Measurements from ENCODE around the gene PDZRN3. TPM values are rescaled to one million over a fixed set of nuclear protein-coding genes. Genes with fewer than 3 reads are reported as not detected.
A peak's percentile ranks its signal among the peaks of the same experiment; 100 is the strongest.

Gene PDZRN3
- total RNA-seq, 1 experiment from 2014 or later, result 0.55 TPM

DNA sequence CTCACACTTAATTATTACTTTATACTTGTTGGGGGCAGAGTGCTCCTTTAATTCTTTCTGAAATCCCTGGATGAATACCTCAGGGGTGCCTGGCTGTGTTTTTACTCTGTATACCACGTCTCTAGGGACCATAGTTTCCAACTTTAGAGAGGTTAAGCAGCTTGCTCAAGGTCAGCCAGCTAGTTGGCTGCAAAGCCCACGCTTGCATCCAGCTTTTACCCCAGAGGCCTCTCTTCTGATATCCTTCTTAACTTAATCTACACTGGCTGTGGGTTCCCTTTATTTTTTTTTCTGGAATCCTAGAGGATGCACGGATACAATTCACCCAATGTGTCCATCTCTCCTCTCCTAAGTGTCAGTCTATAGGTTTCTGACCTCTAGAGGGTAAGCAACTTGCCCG, 1.4 kb downstream of the PDZRN3 start:
- DNase-seq (ENCODE audit: low read depth), result no peak

DNA sequence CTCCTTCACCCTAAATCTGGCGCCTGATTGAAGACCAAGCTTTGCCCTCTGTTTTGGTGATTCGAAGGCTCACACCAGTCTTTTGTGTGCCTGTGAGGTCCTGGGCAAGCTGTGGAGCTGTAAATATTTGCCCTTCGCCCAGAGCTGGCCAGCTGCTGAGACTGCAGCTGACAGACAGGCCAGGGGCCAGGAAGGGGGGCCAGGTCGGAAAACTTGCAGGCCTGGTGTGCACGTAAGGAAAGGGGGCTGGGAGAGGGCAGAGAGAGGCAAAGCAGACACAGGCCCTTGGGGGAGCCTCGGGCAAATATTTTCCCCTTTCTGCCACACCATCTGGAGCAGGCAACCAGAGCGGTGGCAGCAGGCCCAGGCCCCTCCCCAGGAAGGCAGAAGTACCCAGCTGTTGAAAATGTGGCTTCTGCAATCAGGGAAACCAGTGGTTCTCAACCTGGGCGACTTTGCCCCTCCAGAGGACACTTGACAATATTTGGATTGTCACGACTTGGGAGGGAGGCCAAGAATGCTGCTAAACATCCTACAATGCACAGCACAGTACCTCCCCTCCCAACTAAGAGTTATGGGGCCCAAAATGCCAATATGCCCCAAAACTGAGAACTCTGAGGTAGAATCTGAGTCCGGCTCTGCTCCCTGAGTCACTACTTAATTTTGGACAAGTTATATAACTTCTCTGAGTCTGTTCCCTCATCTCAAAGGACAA, 2.5 kb downstream of the PDZRN3 start:
- DNase-seq (ENCODE audit: low read depth), result no peak

GRCh38 chr3:73621388-73621787, 3.4 kb downstream of the PDZRN3 start:
- DNase-seq (ENCODE audit: low read depth), result no peak

- DNase-seq (ENCODE audit: low read depth), result no peak
Observed at GRCh38 chr3:73618461-73618860, 6.3 kb downstream of the PDZRN3 start.

DNA sequence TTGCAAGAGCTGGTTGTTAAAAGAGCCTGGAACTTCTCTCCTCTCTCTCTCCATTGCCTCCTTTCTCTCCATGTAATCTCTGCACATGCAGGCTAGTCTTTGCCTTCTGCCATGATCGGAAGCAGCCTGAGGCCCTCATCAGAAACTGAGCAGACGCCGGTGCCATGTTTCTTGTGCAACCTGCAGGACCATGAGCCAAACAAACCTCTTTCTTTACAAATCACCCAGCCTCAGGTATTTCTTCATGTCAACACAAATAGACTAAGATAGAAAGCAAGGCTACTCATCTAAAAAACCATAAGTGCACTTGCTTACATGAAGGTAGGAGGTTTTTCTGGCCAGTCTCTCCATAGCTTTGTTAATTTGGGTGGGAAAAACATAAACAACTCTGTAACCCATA, 8.7 kb downstream of the PDZRN3 start:
- no peak for DNase-seq (ENCODE audit: low read depth)

DNA sequence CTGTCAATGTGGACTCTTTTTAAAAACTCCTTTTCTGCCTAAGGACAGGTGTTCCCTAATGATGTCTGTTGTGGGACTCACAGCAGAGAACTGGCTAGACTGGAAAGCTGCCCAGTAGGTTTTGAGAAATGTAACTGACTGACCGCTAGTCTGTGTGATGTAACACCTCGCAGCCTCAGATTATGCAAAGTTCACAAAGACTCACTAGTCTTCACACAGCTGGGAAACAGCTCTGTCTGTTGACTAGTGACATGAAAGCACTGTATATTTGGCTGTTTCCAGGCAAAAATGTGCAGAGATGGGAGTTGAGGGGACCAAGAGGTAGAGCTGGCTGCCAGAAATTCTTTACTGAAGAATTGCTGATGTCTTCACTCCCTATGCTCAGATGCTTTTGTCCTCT, 10.3 kb downstream of the PDZRN3 start:
- no peak for DNase-seq (ENCODE audit: low read depth)

DNA sequence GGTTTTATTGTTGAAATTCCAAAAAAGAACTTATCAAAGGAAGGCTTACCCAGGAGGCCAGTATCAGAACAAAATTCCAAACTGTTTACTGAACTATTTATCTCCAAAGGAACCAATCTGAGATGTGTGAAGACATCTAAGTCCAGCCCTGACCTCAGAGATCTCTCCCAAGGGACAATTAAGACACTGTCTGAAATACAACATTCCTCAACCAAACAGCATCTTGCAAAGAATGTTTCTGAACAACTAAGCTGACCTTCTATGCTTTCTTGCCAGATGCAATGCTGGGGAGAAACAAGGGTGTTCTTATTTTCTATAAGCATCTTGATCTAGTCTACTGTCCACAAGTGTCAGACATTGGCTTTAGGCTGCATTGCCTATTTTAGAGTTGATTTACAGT, 13.6 kb downstream of the PDZRN3 start:
- DNase-seq (ENCODE audit: low read depth), result no peak

DNA sequence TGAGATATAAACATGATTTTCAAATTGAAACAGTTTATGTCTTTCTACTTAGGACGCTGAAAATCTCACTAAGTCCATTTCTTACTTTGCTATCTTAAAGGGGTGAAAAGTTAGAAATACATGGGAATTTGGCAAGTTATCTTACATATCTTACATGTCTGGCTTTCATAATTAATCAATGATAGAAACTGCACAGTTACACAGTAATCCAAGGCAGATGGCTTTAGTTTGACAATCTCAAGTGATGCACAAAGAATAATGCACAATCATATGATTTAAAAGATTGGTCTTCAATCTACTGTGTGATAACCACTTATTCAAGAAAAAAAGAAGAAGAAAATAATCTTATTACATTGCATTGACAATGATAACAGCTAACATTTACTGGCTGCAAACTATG, 14.2 kb downstream of the PDZRN3 start:
- no peak for DNase-seq (ENCODE audit: low read depth)

- no peak for DNase-seq (ENCODE audit: low read depth)
Observed at GRCh38 chr3:73609655-73610054, 15.1 kb downstream of the PDZRN3 start.

DNA sequence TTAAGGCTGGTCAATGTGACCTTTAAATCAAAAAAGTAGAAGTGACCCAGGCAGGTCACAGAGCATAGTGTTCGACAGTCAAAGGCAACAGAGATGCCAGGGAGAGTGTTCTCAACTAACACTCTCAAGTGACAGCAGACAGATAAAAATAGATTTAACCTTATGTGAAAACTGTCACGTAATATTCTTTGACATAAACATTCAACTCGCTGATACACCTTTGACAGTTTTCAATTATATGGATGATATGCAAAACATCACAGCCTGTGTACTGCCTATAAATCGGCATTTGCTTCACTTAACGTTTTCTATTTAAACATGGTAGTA, 15.5 kb downstream of the PDZRN3 start:
- no peak for DNase-seq (ENCODE audit: low read depth)

DNA sequence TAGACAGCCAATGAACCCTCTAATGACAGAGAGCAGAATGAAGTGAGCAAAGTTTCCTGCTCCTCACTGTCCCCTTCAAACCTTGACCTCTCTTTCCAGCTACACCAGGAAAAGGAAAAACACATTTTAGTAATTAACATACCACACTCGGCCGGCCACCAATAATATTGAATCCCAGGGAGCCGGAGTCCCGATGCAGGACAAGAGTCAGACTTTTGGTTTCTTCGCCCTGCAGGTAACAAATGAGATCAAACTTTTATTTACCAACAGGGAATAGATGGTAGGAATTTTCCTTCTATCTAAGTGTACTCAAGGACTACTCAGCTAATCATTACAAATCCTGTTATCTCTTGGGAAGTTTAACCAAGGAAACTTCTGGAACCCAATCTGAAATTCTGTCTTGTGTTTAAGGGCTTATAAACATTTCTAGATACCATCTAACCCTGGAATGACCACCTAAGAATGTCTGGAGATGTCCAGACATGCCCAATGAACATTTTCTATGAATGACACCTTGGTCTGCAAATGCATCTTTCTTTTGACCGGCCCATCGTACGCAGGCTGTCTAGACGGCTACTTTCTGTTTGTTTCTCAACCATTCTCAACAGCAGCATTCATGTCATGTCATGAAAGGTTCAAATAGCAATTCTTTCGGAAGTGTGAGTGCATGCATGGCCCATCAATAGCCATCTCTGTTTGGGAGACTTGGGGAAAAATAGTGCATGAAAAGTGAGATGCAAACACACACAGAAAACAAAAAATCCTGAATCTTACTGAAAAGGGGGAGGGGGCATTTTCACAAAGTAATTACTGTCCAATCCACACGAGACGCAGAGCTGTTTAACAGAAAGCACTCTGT, 16.1 kb downstream of the PDZRN3 start:
- no peak for DNase-seq (ENCODE audit: low read depth)

DNA sequence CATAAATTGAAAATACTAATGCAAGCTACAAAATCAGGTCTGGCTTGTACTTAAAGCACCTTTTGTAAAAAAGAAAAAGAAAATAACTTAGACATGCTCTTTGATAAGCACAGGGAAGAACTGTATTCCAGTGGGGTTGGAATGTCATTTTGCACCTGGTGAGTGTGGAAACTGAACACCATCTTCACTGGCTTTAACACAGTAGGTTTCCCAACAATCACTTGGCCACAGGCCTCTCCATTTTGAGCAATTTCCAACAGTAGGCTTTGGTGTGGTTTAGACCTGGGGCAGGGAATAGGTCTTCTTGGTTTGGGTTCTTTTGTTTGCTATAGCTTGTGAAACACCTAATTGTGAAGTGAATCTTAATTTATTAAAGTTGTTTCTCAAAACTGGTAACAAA, 18.9 kb downstream of the PDZRN3 start:
- no peak for DNase-seq (ENCODE audit: low read depth)

DNA sequence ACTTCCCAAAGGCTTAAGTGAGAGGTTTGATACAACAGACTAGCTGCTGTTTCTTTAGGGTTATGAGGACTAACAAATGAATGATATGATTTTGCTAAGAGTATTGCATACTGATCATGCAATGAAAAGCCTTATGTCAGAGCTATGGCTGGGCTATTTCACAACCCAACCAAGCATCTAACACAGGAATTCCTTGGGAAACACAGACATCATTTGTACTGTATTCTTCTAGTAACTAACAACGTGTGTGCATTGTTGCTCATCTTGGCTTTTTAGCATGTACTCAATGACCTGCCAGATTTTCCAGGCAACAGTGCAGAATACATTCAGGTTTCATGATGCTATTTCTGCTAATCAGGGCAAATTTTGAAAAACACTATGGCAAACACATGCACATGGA, 19.3 kb downstream of the PDZRN3 start:
- no peak for DNase-seq (ENCODE audit: low read depth)

- no peak for DNase-seq (ENCODE audit: low read depth)
Observed at GRCh38 chr3:73604451-73604850, 20.3 kb downstream of the PDZRN3 start.

- no peak for DNase-seq (ENCODE audit: low read depth)
Observed at GRCh38 chr3:73603762-73604171, 21.0 kb downstream of the PDZRN3 start.

GRCh38 chr3:73602170-73602569, 22.6 kb downstream of the PDZRN3 start:
- peak; percentile 24 for DNase-seq (ENCODE audit: low read depth)

DNA sequence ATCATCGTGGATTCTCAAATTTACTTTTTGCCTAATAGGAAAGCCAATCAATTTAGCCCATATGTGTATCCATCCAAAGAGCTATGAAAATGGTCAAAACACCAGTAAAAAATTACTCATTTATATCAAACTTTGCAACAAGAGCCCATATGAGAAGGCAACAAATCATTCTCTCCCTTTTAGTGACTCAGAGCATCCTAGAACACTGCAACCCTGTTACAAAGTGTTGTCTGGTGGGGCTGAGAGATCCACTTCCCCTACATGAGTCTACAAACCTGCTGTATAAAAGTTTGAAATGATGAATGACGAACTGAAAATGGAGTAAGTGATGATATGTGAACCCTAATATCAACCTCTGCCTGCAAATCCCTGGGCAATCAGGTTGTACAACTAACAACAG, 23.3 kb downstream of the PDZRN3 start:
- no peak for DNase-seq (ENCODE audit: low read depth)

DNA sequence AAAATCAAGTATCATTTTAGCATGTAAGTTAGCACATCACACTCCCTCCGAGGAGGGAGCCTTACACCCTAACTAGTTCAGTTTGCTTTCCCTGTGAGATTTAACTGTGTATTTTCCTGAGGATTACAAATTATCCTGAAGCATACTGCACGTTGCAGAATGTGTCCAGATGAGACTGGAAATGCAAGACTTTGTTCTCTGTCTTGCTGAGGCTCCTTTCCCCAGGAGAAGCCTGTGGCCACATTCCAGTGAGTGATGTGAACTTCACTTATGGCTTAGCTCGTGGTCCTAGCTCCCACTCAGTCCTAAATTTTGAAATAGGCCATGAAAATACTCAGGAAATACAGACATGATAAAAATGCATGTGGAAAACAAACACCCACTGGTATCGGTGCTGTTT, 23.7 kb downstream of the PDZRN3 start:
- no peak for DNase-seq (ENCODE audit: low read depth)

DNA sequence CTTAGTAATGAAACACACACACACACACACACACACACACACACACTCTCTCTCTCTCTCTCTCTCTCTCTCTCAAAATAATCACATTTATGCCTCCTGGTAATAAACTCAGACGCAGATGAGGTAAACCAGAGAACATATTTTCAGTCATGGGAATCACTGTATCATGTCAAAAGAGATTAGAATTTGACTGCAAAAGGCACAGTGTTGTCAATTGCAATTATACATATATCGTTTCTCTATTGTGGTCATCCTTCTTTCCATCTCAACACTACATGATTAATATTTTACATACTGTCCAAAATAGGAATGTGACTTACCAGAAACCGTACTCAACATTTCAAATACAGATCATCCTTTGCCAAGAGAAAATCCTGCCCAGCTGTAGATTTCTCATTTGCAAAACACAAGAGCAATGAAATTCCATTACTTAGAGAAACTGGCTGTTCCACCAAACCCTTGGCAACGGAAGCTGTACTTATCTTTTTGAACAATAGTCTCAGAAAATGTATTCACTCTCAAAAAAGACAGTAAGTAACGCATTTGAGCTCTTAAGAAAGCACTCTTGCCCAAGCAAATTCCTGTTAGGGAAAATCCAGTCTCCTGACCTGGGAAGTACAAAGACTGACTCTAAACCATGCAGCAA, 24.3 kb downstream of the PDZRN3 start:
- DNase-seq (ENCODE audit: low read depth), result no peak

DNA sequence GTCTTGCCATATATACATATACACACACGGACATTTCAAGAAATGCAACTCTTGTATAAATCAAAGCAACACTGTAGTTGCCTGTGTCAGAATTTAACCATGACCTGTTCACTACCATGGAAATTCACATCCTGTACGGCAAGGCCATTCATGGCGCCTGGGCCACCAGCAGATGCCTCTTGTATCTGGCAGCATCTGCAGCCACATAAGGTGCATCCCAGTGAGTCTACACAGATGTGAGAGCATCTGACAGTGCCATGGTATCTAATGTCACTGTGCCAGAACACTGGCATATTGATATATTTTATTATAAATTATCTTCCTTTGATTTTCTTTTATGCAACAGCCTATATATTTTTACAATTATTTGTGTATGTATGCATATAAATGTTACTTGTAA, 25.1 kb downstream of the PDZRN3 start:
- DNase-seq (ENCODE audit: low read depth), result no peak

GRCh38 chr3:73597476-73597875, 27.3 kb downstream of the PDZRN3 start:
- no peak for DNase-seq (ENCODE audit: low read depth)

Measured in HT1080 (cell line).